GF-D8 (cell line): Measurements from ENCODE around the gene FZD8.

ENCODE experiments used
- DNase-seq: peaks from one replicate; lab custom pipeline; 2025; lab: John Stamatoyannopoulos, UW

Gene FZD8

GRCh38 chr10:35640951-35641675 is 983 bp downstream of the FZD8 start:
- DNase-seq: peak; percentile 39

GRCh38 chr10:35640474-35640873 is 1.6 kb downstream of the FZD8 start:
- DNase-seq: no peak

GRCh38 chr10:35639728-35640401 is 2.2 kb downstream of the FZD8 start:
- no peak for DNase-seq

- no peak for DNase-seq
Measured at GRCh38 chr10:35639021-35639727, 2.9 kb downstream of the FZD8 start.

GRCh38 chr10:35638101-35638500 is 4.0 kb downstream of the FZD8 start:
- no peak for DNase-seq

- no peak for DNase-seq
Measured at GRCh38 chr10:35637462-35637861, 4.6 kb downstream of the FZD8 start.

GRCh38 chr10:35636956-35637355 is 5.1 kb downstream of the FZD8 start:
- DNase-seq: no peak

GRCh38 chr10:35635576-35635975 is 6.5 kb downstream of the FZD8 start:
- DNase-seq: no peak

- DNase-seq: no peak
Measured at GRCh38 chr10:35633006-35633980, 8.8 kb downstream of the FZD8 start.

GRCh38 chr10:35632027-35632426 is 10.1 kb downstream of the FZD8 start:
- no peak for DNase-seq

GRCh38 chr10:35631404-35631803 is 10.7 kb downstream of the FZD8 start:
- DNase-seq: no peak

GRCh38 chr10:35626971-35627507 is 15.1 kb downstream of the FZD8 start:
- no peak for DNase-seq

GRCh38 chr10:35614312-35614711 is 27.8 kb downstream of the FZD8 start:
- DNase-seq: no peak

- no peak for DNase-seq
Measured at GRCh38 chr10:35613597-35614226, 28.4 kb downstream of the FZD8 start.

GRCh38 chr10:35613107-35613440 is 29.0 kb downstream of the FZD8 start:
- DNase-seq: no peak

GRCh38 chr10:35612385-35613106 is 29.6 kb downstream of the FZD8 start:
- no peak for DNase-seq

- no peak for DNase-seq
Measured at GRCh38 chr10:35611750-35612149, 30.3 kb downstream of the FZD8 start.

- no peak for DNase-seq
Measured at GRCh38 chr10:35608328-35608672, 33.8 kb downstream of the FZD8 start.

- no peak for DNase-seq
Measured at GRCh38 chr10:35607475-35608327, 34.4 kb downstream of the FZD8 start.

- DNase-seq: no peak
Measured at GRCh38 chr10:35606430-35606829, 35.7 kb downstream of the FZD8 start.
